NCI-H748 treated with DMSO at 0.1 percent for 48 hours (cell line): ENCODE measurements around the gene IFITM1.
"Not testable (repeated sequence)": the region's sequence is repeated elsewhere in the genome, so short reads cannot be mapped to it uniquely, and the experiment has no call there.

Experiments used
- DNase-seq: peaks from one replicate; lab custom pipeline; 2025; lab: John Stamatoyannopoulos, UW

IFITM1 gene

GRCh38 chr11:282630-283360, 31.0 kb upstream of the IFITM1 start:
- DNase-seq: no peak

GRCh38 chr11:283405-284104, 30.3 kb upstream of the IFITM1 start:
- DNase-seq: no peak

GRCh38 chr11:284105-285020, 29.5 kb upstream of the IFITM1 start:
- no peak for DNase-seq

- DNase-seq: no peak
Measured at GRCh38 chr11:285021-285893, 28.6 kb upstream of the IFITM1 start.

GRCh38 chr11:285894-286220, 28.0 kb upstream of the IFITM1 start:
- DNase-seq: no peak

- DNase-seq: not testable (repeated sequence)
Measured at GRCh38 chr11:286977-287820, 26.6 kb upstream of the IFITM1 start.

GRCh38 chr11:287821-288477, 25.9 kb upstream of the IFITM1 start:
- DNase-seq: no peak

GRCh38 chr11:288478-289397, 25.1 kb upstream of the IFITM1 start, which contains the start of gene PGGHG:
Gene PGGHG (plus strand): TSS chr11:289126. CDS start chr11:289817, 691 bp downstream.
- peak; percentile 13 for DNase-seq

- DNase-seq: no peak
Measured at GRCh38 chr11:289398-289711, 24.5 kb upstream of the IFITM1 start.

GRCh38 chr11:289712-290620, 23.9 kb upstream of the IFITM1 start:
- no peak for DNase-seq

GRCh38 chr11:290621-291231, 23.1 kb upstream of the IFITM1 start:
- DNase-seq: no peak

GRCh38 chr11:291281-292210, 22.3 kb upstream of the IFITM1 start:
- no peak for DNase-seq

GRCh38 chr11:292211-293121, 21.4 kb upstream of the IFITM1 start:
- DNase-seq: no peak

GRCh38 chr11:293271-293851, 20.5 kb upstream of the IFITM1 start:
- DNase-seq: no peak
